GM12878 (cell line): ENCODE results near the gene GPRC5C. TPM values are rescaled to one million over a fixed set of nuclear protein-coding genes. Genes with fewer than 3 reads are reported as not detected.

Source experiments
- ATAC-seq: fragments of 200-7000 bp; cut with Tn5 transposase; 3 replicates; pipeline ENCODE4 v1.9.1; 2020; ENCODE audit warnings: mild to moderate bottlenecking, moderate library complexity
- BruUV-seq: library from RNA; stranded (reverse); fragments of 400-500 nt; replicated peaks from 2 replicates; lab custom pipeline; 2021; lab: Mats Ljungman, UMichigan
- CTCF ChIA-PET: fragments of 300-600 bp; sonication (Branson Sonifier 250); formaldehyde crosslinking; extraction: SDS; loops from one replicate; lab custom pipeline; 2021; ENCODE audit warnings: inconsistent platforms; lab: Yijun Ruan, JAX
- POLR2A ChIA-PET: fragments of 350-600 bp; formaldehyde crosslinking; extraction: SDS; loops from one replicate; lab custom pipeline; 2021; ENCODE audit warnings: inconsistent platforms; lab: Charles Lee
- RAD21 ChIA-PET: fragments of 300-600 bp; sonication (Branson Sonifier 250); formaldehyde crosslinking; loops from one replicate; lab custom pipeline; 2023; ENCODE audit warnings: antibody characterized with exemption; ENCODE audit not compliant: unreplicated experiment; lab: Charles Lee
- SMC1A ChIA-PET: fragments of 300-600 bp; sonication (Branson Sonifier 250); formaldehyde crosslinking; loops from one replicate; lab custom pipeline; 2023; ENCODE audit not compliant: unreplicated experiment, uncharacterized antibody; lab: Charles Lee
- DNase-seq: peaks from one replicate; pipeline ENCODE4 v3.0.0-alpha.2; 2011; ENCODE audit warnings: low read depth, low spot score
- FAIRE-seq: peaks from 3 replicates; lab custom pipeline; 2011; peaks lifted over from hg19 to GRCh38; lab: Jason Lieb, UNC
- H2AFZ ChIP-seq: 2 replicates; pipeline ENCODE4 v1.6.0; 2011; ENCODE audit warnings: low read depth, low read length, control low read depth; ENCODE audit not compliant: control insufficient read depth
- H3K27ac ChIP-seq: 2 replicates; pipeline ENCODE4 v1.5.1; 2011; ENCODE audit warnings: control low read depth; ENCODE audit not compliant: control insufficient read depth, insufficient read depth
- H3K27me3 ChIP-seq, 2 experiments: replicated peaks in 1 of 2; 2 replicates each; pipeline versions ENCODE4 v1.6.0 to v1.6.1; 2011; ENCODE audit warnings: low read length in 1 of 2; ENCODE audit not compliant: control insufficient read depth in 2 of 2, insufficient read depth in 2 of 2
- H3K36me3 ChIP-seq, 2 experiments: 2 replicates each; pipeline ENCODE4 v1.5.1; 2011; ENCODE audit warnings: low read length in 1 of 2; ENCODE audit not compliant: control insufficient read depth in 2 of 2, insufficient read depth in 2 of 2
- H3K4me1 ChIP-seq: 2 replicates; pipeline ENCODE4 v1.6.1; 2011; ENCODE audit warnings: mild to moderate bottlenecking, low read length, moderate library complexity, mixed read lengths; ENCODE audit not compliant: control insufficient read depth, insufficient read depth
- H3K4me2 ChIP-seq: 2 replicates; pipeline ENCODE4 v1.6.0; 2011; ENCODE audit warnings: control low read depth; ENCODE audit not compliant: control insufficient read depth, insufficient read depth
- H3K4me3 ChIP-seq: fragments of 200-600 bp; sonication (generic); 2 replicates; pipeline ENCODE4 v1.5.1; 2016
- H3K79me2 ChIP-seq: 2 replicates; pipeline ENCODE4 v1.6.0; 2011; ENCODE audit warnings: low read length; ENCODE audit not compliant: control insufficient read depth, insufficient read depth
- H3K9ac ChIP-seq: 2 replicates; pipeline ENCODE4 v1.8.0; 2011; ENCODE audit warnings: low read length, control low read depth, mixed read lengths; ENCODE audit not compliant: control insufficient read depth, insufficient read depth
- H3K9me3 ChIP-seq: replicated peaks from 3 replicates; pipeline ENCODE4 v1.5.1; 2011; ENCODE audit warnings: mild to moderate bottlenecking, low read length; ENCODE audit not compliant: control insufficient read depth, insufficient read depth
- H4K20me1 ChIP-seq: 2 replicates; pipeline ENCODE4 v1.6.0; 2011; ENCODE audit not compliant: control insufficient read depth, insufficient read depth
- ATF2 ChIP-seq: IDR thresholded peaks from 2 replicates; pipeline ENCODE4 v1.6.1; 2012; ENCODE audit warnings: low read length, inconsistent platforms
- BCL11A ChIP-seq: IDR thresholded peaks from 2 replicates; pipeline ENCODE4 v1.6.1; 2011; ENCODE audit warnings: low read depth, low read length
- CREB1 ChIP-seq: IDR thresholded peaks from 2 replicates; pipeline ENCODE4 v1.6.1; 2012; ENCODE audit warnings: low read depth, mild to moderate bottlenecking, inconsistent platforms
- ELK1 ChIP-seq: IDR thresholded peaks from 2 replicates; pipeline ENCODE4 v1.6.1; 2012; ENCODE audit warnings: low read depth, low read length, improper control_type of control experiment
- FOXM1 ChIP-seq: IDR thresholded peaks from 2 replicates; pipeline ENCODE4 v1.6.1; 2012; ENCODE audit warnings: low read depth, mild to moderate bottlenecking, inconsistent platforms, low read length, moderate library complexity
- HDAC6 ChIP-seq: fragments of 200-600 bp; sonication (generic); IDR thresholded peaks from one replicate; pipeline ENCODE4 v1.8.0; 2017; ENCODE audit warnings: antibody characterized with exemption; ENCODE audit not compliant: unreplicated experiment
- IRF4 ChIP-seq: IDR thresholded peaks from 2 replicates; pipeline ENCODE4 v1.6.1; 2011; ENCODE audit warnings: low read depth, low read length
- MEF2B ChIP-seq: fragments of 450-650 bp; IDR thresholded peaks from 2 replicates; pipeline ENCODE4 v1.6.1; 2018; ENCODE audit warnings: mild to moderate bottlenecking, moderate library complexity; ENCODE audit not compliant: partially characterized antibody, poor library complexity, severe bottlenecking
- MTA2 ChIP-seq: fragments of 450-650 bp; IDR thresholded peaks from 2 replicates; pipeline ENCODE4 v1.6.1; 2016; ENCODE audit warnings: low read depth, mild to moderate bottlenecking, moderate library complexity
- NFYA ChIP-seq: IDR thresholded peaks from 2 replicates; pipeline ENCODE4 v1.6.1; 2011; ENCODE audit warnings: low read depth, mild to moderate bottlenecking, low read length, improper control_type of control experiment, borderline replicate concordance
- NR2C2 ChIP-seq: IDR thresholded peaks from 2 replicates; pipeline ENCODE4 v1.6.1; 2011; ENCODE audit warnings: borderline replicate concordance, low read depth; ENCODE audit not compliant: control insufficient read depth, insufficient read length
- NR2F1 ChIP-seq: fragments of 450-650 bp; conservative IDR thresholded peaks from 2 replicates; pipeline ENCODE4 v1.6.1; 2017; ENCODE audit warnings: mild to moderate bottlenecking
- NRF1 ChIP-seq: conservative IDR thresholded peaks from 2 replicates; pipeline ENCODE4 v1.6.1; 2011; ENCODE audit warnings: mild to moderate bottlenecking, low read depth, low read length, improper control_type of control experiment
- POLR2A ChIP-seq: IDR thresholded peaks from 2 replicates; pipeline ENCODE4 v1.6.1; 2011; ENCODE audit warnings: low read depth, mild to moderate bottlenecking, low read length
- SIN3A ChIP-seq: IDR thresholded peaks from 2 replicates; pipeline ENCODE4 v1.6.1; 2012; ENCODE audit warnings: low read depth, low read length, improper control_type of control experiment
- STAT1 ChIP-seq: fragments of 450-650 bp; conservative IDR thresholded peaks from 2 replicates; pipeline ENCODE4 v1.6.1; 2014; ENCODE audit warnings: antibody characterized with exemption, mild to moderate bottlenecking
- TARDBP ChIP-seq: IDR thresholded peaks from 2 replicates; pipeline ENCODE4 v1.6.1; 2016; ENCODE audit warnings: borderline replicate concordance
- ZNF217 ChIP-seq: fragments of 450-650 bp; IDR thresholded peaks from 2 replicates; pipeline ENCODE4 v1.6.1; 2017; ENCODE audit warnings: antibody characterized with exemption, mild to moderate bottlenecking
- WGBS: methylation state at CpG from one replicate; pipeline ENCODE4 v1.1.6; 2016; ENCODE audit warnings: low lambda C conversion rate; ENCODE audit not compliant: insufficient replicate concordance, insufficient coverage; ENCODE audit errors: missing lambda C conversion rate; 5-methylcytosine and 5-hydroxymethylcytosine counted together
- in situ Hi-C: fragments of 300-500 bp; cut with MboI; formaldehyde crosslinking; loops from 9 replicates; pipeline ENCODE4 v1.14.3; 2018; ENCODE audit warnings: mixed read lengths
- intact Hi-C: fragments of 100-400 bp; cut with micrococcal nuclease; formaldehyde crosslinking; loops from one replicate; pipeline ENCODE4 v1.14.2; 2022; ENCODE audit not compliant: unreplicated experiment
- polyA plus RNA-seq, 11 experiments: library from polyadenylated mRNA; depleted of rRNA in 4 of 11; unstranded in 6 of 11; stranded (reverse) in 5 of 11; fragments of >200 nt; fragmentation: Nextera tagmentation in 4 of 11; fragmentation: Illumina TruSeq in 1 of 11; extraction: Ambion mirVana in 4 of 11; extraction: Trizol in 1 of 11; gene quantifications; 1 replicate in 1 of 11; 2 replicates in 10 of 11; pipeline versions ENCODE4 v1.2.1 to v1.2.3, GENCODE V29; 2011 to 2016; ENCODE audit warnings: inconsistent platforms in 2 of 11, missing spikeins in 2 of 11, low read depth in 1 of 11
- total RNA-seq, 4 experiments: library from RNA; depleted of rRNA in 3 of 4; stranded (reverse); fragments of >200 nt in 3 of 4; fragmentation: Illumina TruSeq in 1 of 4; extraction: Trizol in 1 of 4; gene quantifications; 2 replicates each; pipeline versions ENCODE4 v1.2.1 to v1.2.3, GENCODE V29; 2013 to 2021

Gene GPRC5C
- total and polyA plus RNA-seq, 10 of the 15 experiments (the other 5 are each of a cell fraction or from before 2014, with no cell fraction given) = 0.04 to 1.3 (median 0.36) TPM; not detected in 2

- ChIA-PET RAD21 (interaction anchor here (1.8 kb wide), 1 partner anchor 9 kb away, joined by 6 read pairs; no protein-coding TSS in a partner anchor), POLR2A (interaction anchor here (0.6 kb wide), 1 partner anchor 68 kb away, joined by 4 read pairs; no protein-coding TSS in a partner anchor), CTCF (interaction anchor here (1.3 to 2.2 kb wide), 3 partner anchors 10 to 68 kb away, joined by 4 to 8 read pairs (median 6); no protein-coding TSS in a partner anchor), SMC1A (interaction anchor here (0.7 to 1.1 kb wide), 3 partner anchors 10 to 39 kb away, joined by 3 to 5 read pairs (median 3); no protein-coding TSS in a partner anchor)
- Histone ChIP-seq H3K9ac (no peak overlapping the region), H3K27ac (no peak overlapping the region), H3K79me2 (no peaks in the 10 kb centered on the region), H3K4me1 (peaks cover 5% of the 10 kb centered on the region; the same call in 1 of the 2 replicates), H3K27me3 (no peaks in the 10 kb centered on the region), H3K9me3 (no peaks in the 10 kb centered on the region), H3K36me3 (no peaks in the 10 kb centered on the region), H2AFZ (no peak overlapping the region), H3K4me2 (no peak overlapping the region), H4K20me1 (no peaks in the 10 kb centered on the region), H3K4me3 (no peak overlapping the region)
- in situ Hi-C loops = no loop called here
- intact Hi-C loops = no loop called here
- BruUV-seq = no TSS peak
- no peak for TF ChIP-seq STAT1
- no peak for TF ChIP-seq CREB1
- TF ChIP-seq NR2C2 = no peak
- TF ChIP-seq SIN3A = no peak
- no peak for TF ChIP-seq NRF1
- TF ChIP-seq FOXM1 = no peak
- no peak for TF ChIP-seq MEF2B
- no peak for TF ChIP-seq NFYA
- no peak for TF ChIP-seq TARDBP
- TF ChIP-seq ATF2 = no peak
- no peak for TF ChIP-seq POLR2A
- no peak for TF ChIP-seq NR2F1
- TF ChIP-seq BCL11A = no peak
- no peak for TF ChIP-seq ZNF217
- no peak for TF ChIP-seq MTA2
- TF ChIP-seq IRF4 = no peak
- no peak for TF ChIP-seq ELK1
- no peak for TF ChIP-seq HDAC6
- WGBS = 82% methylated on average over 11 of the region's 11 CpGs
- ATAC-seq (no peak), FAIRE-seq (no peak), DNase-seq (no peak)
These were observed 15.8 kb downstream of the GPRC5C start for GRCh38 chr17:74447628-74448159.
